ENCODE measurements around the gene SMARCA2. TPM values are rescaled to one million over a fixed set of nuclear protein-coding genes. Genes with fewer than 3 reads are reported as not detected.

Gene SMARCA2
- total and polyA plus RNA-seq, 2 experiments from 2014 or later, result 19.9 to 43.0 TPM

- H3K27me3 ChIP-seq, result peaks cover 47% of the 10 kb centered on the region
- H3K9me3 ChIP-seq (ENCODE audit: low read depth), result no peaks in the 10 kb centered on the region
- no peak overlapping the region for H3K4me3 ChIP-seq
- no peak overlapping the region for H3K27ac ChIP-seq
- no peaks in the 10 kb centered on the region for H3K36me3 ChIP-seq
- no peak for DNase-seq (ENCODE audit: low read depth in 1 of 2, low spot score in 1 of 2)
- H3K4me1 ChIP-seq (ENCODE audit: low read depth), result no peaks in the 10 kb centered on the region
- TF ChIP-seq CTCF (IDR thresholded peaks at IDR 0.05; ENCODE audit: low read depth, low read length), result no peak
Observed at GRCh38 chr9:2050236-2050635, 35.1 kb downstream of the SMARCA2 start.

GRCh38 chr9:2053883-2054845 is 39.0 kb downstream of the SMARCA2 start:
- no peaks in the 10 kb centered on the region for H3K9me3 ChIP-seq (ENCODE audit: low read depth)

GRCh38 chr9:2055203-2055658 is 40.1 kb downstream of the SMARCA2 start:
- Histone ChIP-seq H3K27ac (no peak overlapping the region), H3K4me3 (no peak overlapping the region), H3K9me3 (ENCODE audit: low read depth) (no peaks in the 10 kb centered on the region), H3K4me1 (ENCODE audit: low read depth) (no peaks in the 10 kb centered on the region), H3K36me3 (no peaks in the 10 kb centered on the region), H3K27me3 (no peaks in the 10 kb centered on the region)
- peak in 1 of 2 donors; percentile 21 for DNase-seq (ENCODE audit: low read depth in 1 of 2, low spot score in 1 of 2)
- no peak for TF ChIP-seq CTCF (IDR thresholded peaks at IDR 0.05; ENCODE audit: low read depth, low read length)

More at GRCh38 chr9:2053883-2054845, 39.0 kb downstream of the SMARCA2 start:
- no peaks in the 10 kb centered on the region for H3K4me1 ChIP-seq (ENCODE audit: low read depth)
- H3K27me3 ChIP-seq, result peaks cover 8% of the 10 kb centered on the region
- peak in 1 of 2 donors; percentile 47 for DNase-seq (ENCODE audit: low read depth in 1 of 2, low spot score in 1 of 2)
- no peak for TF ChIP-seq CTCF (IDR thresholded peaks at IDR 0.05; ENCODE audit: low read depth, low read length)
- H3K4me3 ChIP-seq, result no peak overlapping the region
- no peaks in the 10 kb centered on the region for H3K36me3 ChIP-seq
- H3K27ac ChIP-seq, result no peak overlapping the region

GRCh38 chr9:2059274-2059929 is 44.3 kb downstream of the SMARCA2 start:
- Histone ChIP-seq H3K36me3 (no peaks in the 10 kb centered on the region), H3K4me3 (no peak overlapping the region), H3K27me3 (no peaks in the 10 kb centered on the region), H3K9me3 (ENCODE audit: low read depth) (no peaks in the 10 kb centered on the region), H3K4me1 (ENCODE audit: low read depth) (no peaks in the 10 kb centered on the region), H3K27ac (no peak overlapping the region)
- no peak for DNase-seq (ENCODE audit: low read depth in 1 of 2, low spot score in 1 of 2)
- TF ChIP-seq CTCF (IDR thresholded peaks at IDR 0.05; ENCODE audit: low read depth, low read length), result no peak

- TF ChIP-seq CTCF (IDR thresholded peaks at IDR 0.05; ENCODE audit: low read depth, low read length), result no peak
- DNase-seq (ENCODE audit: low read depth in 1 of 2, low spot score in 1 of 2), result peak in 1 of 2 donors; percentile 7
- Histone ChIP-seq H3K27me3 (no peaks in the 10 kb centered on the region), H3K27ac (no peak overlapping the region), H3K9me3 (ENCODE audit: low read depth) (no peaks in the 10 kb centered on the region), H3K4me1 (ENCODE audit: low read depth) (no peaks in the 10 kb centered on the region), H3K4me3 (no peak overlapping the region), H3K36me3 (no peaks in the 10 kb centered on the region)
Observed at GRCh38 chr9:2060424-2060823, 45.3 kb downstream of the SMARCA2 start.

Measured in cardiac muscle cell (in vitro differentiated cells and primary cell).